Measurements from ENCODE around the gene TRAF1.

DNA sequence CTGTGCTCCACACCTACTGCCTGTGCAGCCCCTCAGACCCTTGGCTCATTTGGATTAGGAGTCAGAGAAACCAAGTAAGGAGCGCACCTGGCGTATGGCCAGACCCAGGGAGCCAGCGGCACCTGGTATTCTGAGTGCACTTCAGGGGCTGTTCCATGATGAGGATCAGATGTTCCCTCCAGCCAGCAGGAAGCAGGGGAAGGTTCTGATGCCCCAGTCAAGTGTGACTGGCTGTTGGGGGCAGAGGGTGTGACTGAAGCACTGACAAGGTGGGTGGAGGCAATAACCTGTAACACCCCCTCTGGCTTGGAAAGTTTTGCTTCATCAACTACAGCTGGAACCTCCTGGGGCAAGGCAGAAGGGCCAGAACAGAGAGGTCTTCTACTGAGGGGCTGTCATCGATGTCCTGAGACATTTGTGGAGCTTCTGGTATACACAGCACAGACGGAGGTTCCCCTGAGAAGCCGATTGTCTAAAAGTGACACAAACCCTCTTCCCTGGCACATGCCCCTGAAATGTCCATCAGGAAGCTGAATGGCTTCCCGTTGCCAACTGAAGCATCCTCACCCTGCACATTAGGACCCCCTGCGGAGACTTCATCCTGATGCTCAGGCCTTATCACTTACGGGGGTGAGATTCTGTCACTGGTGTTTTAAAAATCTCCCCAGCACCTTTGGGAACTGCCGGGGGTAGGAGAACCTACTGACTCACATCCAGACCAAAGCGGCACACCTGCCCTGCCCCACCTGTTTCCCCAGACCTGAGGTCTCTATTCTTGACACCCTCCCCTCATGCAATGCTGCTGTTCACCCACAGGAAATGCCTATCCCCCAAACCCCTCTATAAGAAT lies 21.1 kb downstream of the TRAF1 start:
- no peak for TF ChIP-seq CTCF (IDR thresholded peaks at IDR 0.05; ENCODE audit: low read depth, low read length)
- no peak for TF ChIP-seq POLR2A (IDR thresholded peaks at IDR 0.05; ENCODE audit: extremely low read depth, insufficient read length)
- TF ChIP-seq MAX (IDR thresholded peaks at IDR 0.05; ENCODE audit: low read depth, low read length): no peak

Data from NB4 (cell line).